NB4 (cell line): Measurements from ENCODE around the gene S100A12.

ENCODE experiments used
- CTCF ChIP-seq: IDR thresholded peaks from one replicate; pipeline ENCODE4 v1.5.1; 2012; ENCODE audit warnings: low read depth, low read length
- MYC ChIP-seq: IDR thresholded peaks from 2 replicates; pipeline ENCODE4 v1.6.1; 2011; ENCODE audit warnings: low read depth, low read length

DNA sequence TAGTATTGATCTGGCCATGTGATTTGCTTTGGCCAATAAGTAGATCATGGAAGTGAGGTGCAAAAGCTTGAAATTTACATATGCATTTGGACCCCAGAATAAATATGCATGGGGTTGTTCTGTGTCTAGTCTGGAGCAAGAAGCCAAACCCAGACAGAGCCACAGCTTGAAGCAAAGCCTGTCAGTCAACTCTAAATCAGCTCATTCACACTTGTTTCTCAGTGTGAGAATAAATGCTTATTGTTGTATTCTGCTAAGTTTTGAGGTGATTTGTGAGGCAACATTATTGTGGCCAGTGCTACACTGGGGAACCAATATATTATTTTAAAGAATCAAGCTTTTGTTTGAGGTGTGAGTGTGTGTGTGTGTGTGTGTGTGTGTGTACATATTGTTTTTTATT, 50.5 kb downstream of the S100A12 start:
- TF ChIP-seq MYC (no peak), CTCF (no peak)
